Ectodermal cell (in vitro differentiated cells): ENCODE measurements around the gene SNED1.

Source experiments
- H3K27ac ChIP-seq: 2 replicates; pipeline ENCODE4 v1.7.0; 2013; ENCODE audit warnings: mild to moderate bottlenecking, low read depth, low read length; ENCODE audit not compliant: insufficient read depth, poor library complexity, severe bottlenecking
- H3K27me3 ChIP-seq: 2 replicates; pipeline ENCODE4 v1.7.0; 2013; ENCODE audit warnings: mild to moderate bottlenecking, low read length; ENCODE audit not compliant: insufficient read depth, control insufficient read depth, poor library complexity, severe bottlenecking
- H3K36me3 ChIP-seq: one replicate; pipeline ENCODE4 v1.7.0; 2013; ENCODE audit warnings: low read length; ENCODE audit not compliant: control insufficient read depth, insufficient read depth
- H3K4me1 ChIP-seq: one replicate; pipeline ENCODE4 v1.7.0; 2013; ENCODE audit warnings: low read length; ENCODE audit not compliant: control insufficient read depth, insufficient read depth
- H3K4me3 ChIP-seq: 2 replicates; pipeline ENCODE4 v1.7.0; 2013; ENCODE audit warnings: low read depth, low read length, control low read depth; ENCODE audit not compliant: insufficient read depth
- H3K9me3 ChIP-seq: 2 replicates; pipeline ENCODE4 v1.7.0; 2013; ENCODE audit warnings: mild to moderate bottlenecking, low read length, moderate library complexity; ENCODE audit not compliant: control insufficient read depth
- WGBS, 2 experiments: methylation state at CpG; one replicate each; pipeline ENCODE4 v1.1.7; 2013; ENCODE audit warnings: missing lambda C conversion rate in 2 of 2; 5-methylcytosine and 5-hydroxymethylcytosine counted together

Gene SNED1

GRCh38 chr2:241008711-241009121 is 10.3 kb downstream of the SNED1 start:
- Histone ChIP-seq H3K4me1 (peaks cover 15% of the 10 kb centered on the region), H3K4me3 (no peak overlapping the region), H3K9me3 (peaks cover 2% of the 10 kb centered on the region), H3K27ac (no peak overlapping the region), H3K27me3 (peaks cover 3% of the 10 kb centered on the region), H3K36me3 (no peaks in the 10 kb centered on the region)
- 92 to 95% methylated on average over 7 of the region's 7 CpGs for WGBS, 2 experiments

GRCh38 chr2:241009191-241009590 is 10.8 kb downstream of the SNED1 start:
- Histone ChIP-seq H3K27ac (no peak overlapping the region), H3K9me3 (no peaks in the 10 kb centered on the region), H3K4me1 (peaks cover 15% of the 10 kb centered on the region), H3K27me3 (peaks cover 3% of the 10 kb centered on the region), H3K36me3 (no peaks in the 10 kb centered on the region), H3K4me3 (no peak overlapping the region)
- 79 to 85% methylated on average over 2 of the region's 2 CpGs for WGBS, 2 experiments

GRCh38 chr2:241009601-241010530 is 11.4 kb downstream of the SNED1 start:
- no peaks in the 10 kb centered on the region for H3K9me3 ChIP-seq
- H3K27ac ChIP-seq, result no peak overlapping the region
- no peak overlapping the region for H3K4me3 ChIP-seq
- H3K36me3 ChIP-seq, result no peaks in the 10 kb centered on the region
- H3K4me1 ChIP-seq, result peaks cover 15% of the 10 kb centered on the region
- WGBS, 2 experiments, result 12 to 14% methylated on average over 28 of the region's 28 CpGs
- H3K27me3 ChIP-seq, result peaks cover 3% of the 10 kb centered on the region

GRCh38 chr2:241010531-241011295 is 12.3 kb downstream of the SNED1 start:
- peaks cover 3% of the 10 kb centered on the region for H3K27me3 ChIP-seq
- no peak overlapping the region for H3K27ac ChIP-seq
- H3K4me1 ChIP-seq, result peaks cover 15% of the 10 kb centered on the region
- no peaks in the 10 kb centered on the region for H3K9me3 ChIP-seq
- WGBS, 2 experiments, result 77 to 81% methylated on average over 12 of the region's 12 CpGs
- no peaks in the 10 kb centered on the region for H3K36me3 ChIP-seq
- no peak overlapping the region for H3K4me3 ChIP-seq

GRCh38 chr2:241011296-241011600 is 12.8 kb downstream of the SNED1 start:
- 91 to 93% methylated on average over 9 of the region's 9 CpGs for WGBS, 2 experiments

GRCh38 chr2:241011751-241012510 is 13.5 kb downstream of the SNED1 start:
- H3K36me3 ChIP-seq, result no peaks in the 10 kb centered on the region
- H3K27me3 ChIP-seq, result peaks cover 3% of the 10 kb centered on the region
- H3K4me1 ChIP-seq, result peaks cover 15% of the 10 kb centered on the region
- no peak overlapping the region for H3K4me3 ChIP-seq
- no peaks in the 10 kb centered on the region for H3K9me3 ChIP-seq
- WGBS, 2 experiments, result 89 to 92% methylated on average over 29 of the region's 29 CpGs
- no peak overlapping the region for H3K27ac ChIP-seq

More at GRCh38 chr2:241011296-241011600, 12.8 kb downstream of the SNED1 start:
- no peaks in the 10 kb centered on the region for H3K36me3 ChIP-seq
- H3K9me3 ChIP-seq, result no peaks in the 10 kb centered on the region
- H3K4me3 ChIP-seq, result no peak overlapping the region
- H3K4me1 ChIP-seq, result peaks cover 15% of the 10 kb centered on the region
- H3K27ac ChIP-seq, result no peak overlapping the region
- peaks cover 3% of the 10 kb centered on the region for H3K27me3 ChIP-seq

- Histone ChIP-seq H3K36me3 (no peaks in the 10 kb centered on the region), H3K9me3 (no peaks in the 10 kb centered on the region), H3K4me1 (peaks cover 15% of the 10 kb centered on the region), H3K27me3 (no peaks in the 10 kb centered on the region), H3K4me3 (no peak overlapping the region), H3K27ac (no peak overlapping the region)
- 92 to 96% methylated on average over 6 of the region's 6 CpGs for WGBS, 2 experiments
Observed at GRCh38 chr2:241014224-241014623, 15.8 kb downstream of the SNED1 start.

- 92% methylated on average over 9 to 10 of the region's 10 CpGs for WGBS, 2 experiments
- H3K36me3 ChIP-seq, result no peaks in the 10 kb centered on the region
- no peaks in the 10 kb centered on the region for H3K9me3 ChIP-seq
- no peak overlapping the region for H3K4me3 ChIP-seq
- peaks cover 11% of the 10 kb centered on the region for H3K4me1 ChIP-seq
- H3K27me3 ChIP-seq, result no peaks in the 10 kb centered on the region
- no peak overlapping the region for H3K27ac ChIP-seq
Observed at GRCh38 chr2:241014764-241015163, 16.3 kb downstream of the SNED1 start.

GRCh38 chr2:241015439-241015838 is 17.0 kb downstream of the SNED1 start:
- Histone ChIP-seq H3K4me1 (peaks cover 4% of the 10 kb centered on the region), H3K9me3 (no peaks in the 10 kb centered on the region), H3K4me3 (no peak overlapping the region), H3K27ac (no peak overlapping the region), H3K36me3 (no peaks in the 10 kb centered on the region), H3K27me3 (no peaks in the 10 kb centered on the region)
- 93 to 94% methylated on average over 13 of the region's 13 CpGs for WGBS, 2 experiments
